Measurements from ENCODE around the gene AP3B2. TPM values are rescaled to one million over a fixed set of nuclear protein-coding genes. Genes with fewer than 3 reads are reported as not detected.

AP3B2 gene, protein sequence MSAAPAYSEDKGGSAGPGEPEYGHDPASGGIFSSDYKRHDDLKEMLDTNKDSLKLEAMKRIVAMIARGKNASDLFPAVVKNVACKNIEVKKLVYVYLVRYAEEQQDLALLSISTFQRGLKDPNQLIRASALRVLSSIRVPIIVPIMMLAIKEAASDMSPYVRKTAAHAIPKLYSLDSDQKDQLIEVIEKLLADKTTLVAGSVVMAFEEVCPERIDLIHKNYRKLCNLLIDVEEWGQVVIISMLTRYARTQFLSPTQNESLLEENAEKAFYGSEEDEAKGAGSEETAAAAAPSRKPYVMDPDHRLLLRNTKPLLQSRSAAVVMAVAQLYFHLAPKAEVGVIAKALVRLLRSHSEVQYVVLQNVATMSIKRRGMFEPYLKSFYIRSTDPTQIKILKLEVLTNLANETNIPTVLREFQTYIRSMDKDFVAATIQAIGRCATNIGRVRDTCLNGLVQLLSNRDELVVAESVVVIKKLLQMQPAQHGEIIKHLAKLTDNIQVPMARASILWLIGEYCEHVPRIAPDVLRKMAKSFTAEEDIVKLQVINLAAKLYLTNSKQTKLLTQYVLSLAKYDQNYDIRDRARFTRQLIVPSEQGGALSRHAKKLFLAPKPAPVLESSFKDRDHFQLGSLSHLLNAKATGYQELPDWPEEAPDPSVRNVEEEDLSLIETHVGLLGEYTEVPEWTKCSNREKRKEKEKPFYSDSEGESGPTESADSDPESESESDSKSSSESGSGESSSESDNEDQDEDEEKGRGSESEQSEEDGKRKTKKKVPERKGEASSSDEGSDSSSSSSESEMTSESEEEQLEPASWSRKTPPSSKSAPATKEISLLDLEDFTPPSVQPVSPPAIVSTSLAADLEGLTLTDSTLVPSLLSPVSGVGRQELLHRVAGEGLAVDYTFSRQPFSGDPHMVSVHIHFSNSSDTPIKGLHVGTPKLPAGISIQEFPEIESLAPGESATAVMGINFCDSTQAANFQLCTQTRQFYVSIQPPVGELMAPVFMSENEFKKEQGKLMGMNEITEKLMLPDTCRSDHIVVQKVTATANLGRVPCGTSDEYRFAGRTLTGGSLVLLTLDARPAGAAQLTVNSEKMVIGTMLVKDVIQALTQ
- total RNA-seq: 1 to 10 TPM in 1 of 2 donors, under 1 TPM in 1; 0.41 to 1.5 TPM

DNA sequence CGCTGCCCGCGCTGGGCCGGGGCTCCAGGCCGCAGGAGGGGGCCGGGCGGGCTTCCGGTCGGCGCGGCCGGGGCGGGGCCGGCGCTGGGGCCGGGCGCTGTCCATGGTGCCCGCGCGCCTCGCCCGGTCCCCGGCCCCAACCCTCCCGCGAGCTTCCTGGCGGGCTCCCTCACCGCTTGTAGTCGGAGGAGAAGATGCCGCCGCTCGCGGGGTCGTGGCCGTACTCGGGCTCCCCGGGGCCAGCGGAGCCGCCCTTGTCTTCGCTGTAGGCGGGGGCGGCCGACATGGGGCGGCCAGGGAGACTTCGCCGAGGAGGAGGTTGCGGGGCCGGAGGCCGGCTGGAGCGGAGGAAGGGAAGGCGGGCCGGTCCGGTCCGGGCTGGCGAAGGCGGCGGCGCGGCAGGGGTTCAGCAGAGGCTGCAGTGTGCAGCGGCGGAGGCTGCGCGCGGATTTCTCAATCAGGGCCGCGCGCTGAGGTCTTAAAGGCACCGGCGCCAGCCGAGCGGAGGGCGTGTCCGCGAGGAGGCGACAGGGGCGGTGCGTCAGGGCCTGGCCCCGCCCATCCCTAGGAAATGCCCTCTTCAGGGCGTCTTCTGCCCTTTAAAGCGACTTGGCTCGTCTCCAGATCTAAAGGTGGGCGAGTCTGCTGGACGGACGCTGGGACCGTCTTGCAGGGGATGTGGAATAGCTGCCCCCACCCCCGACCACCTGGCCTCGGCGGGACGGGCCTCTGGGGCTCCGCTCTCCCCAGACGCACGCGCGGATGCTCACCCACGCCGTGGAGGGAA lies at the start of gene AP3B2:
Gene AP3B2 (minus strand): TSS at position 455 of the 787 bp plus-strand sequence. CDS start 169 bp downstream, at position 286.
- no peak within 1 kb of the TSS for H3K4me3 Mint-ChIP-seq
- H3K9me3 Mint-ChIP-seq: no peaks in the 10 kb centered on the region
- no peaks in the 10 kb centered on the region for H3K4me1 Mint-ChIP-seq
- no peaks in the 10 kb centered on the region for H3K36me3 Mint-ChIP-seq (ENCODE audit: low read depth)
- H3K27me3 Mint-ChIP-seq: peaks cover 11% of the 10 kb centered on the region
- no peak within 1 kb of the TSS for H3K27ac Mint-ChIP-seq
- peak; percentile 96 for ATAC-seq (replicated peaks)

DNA sequence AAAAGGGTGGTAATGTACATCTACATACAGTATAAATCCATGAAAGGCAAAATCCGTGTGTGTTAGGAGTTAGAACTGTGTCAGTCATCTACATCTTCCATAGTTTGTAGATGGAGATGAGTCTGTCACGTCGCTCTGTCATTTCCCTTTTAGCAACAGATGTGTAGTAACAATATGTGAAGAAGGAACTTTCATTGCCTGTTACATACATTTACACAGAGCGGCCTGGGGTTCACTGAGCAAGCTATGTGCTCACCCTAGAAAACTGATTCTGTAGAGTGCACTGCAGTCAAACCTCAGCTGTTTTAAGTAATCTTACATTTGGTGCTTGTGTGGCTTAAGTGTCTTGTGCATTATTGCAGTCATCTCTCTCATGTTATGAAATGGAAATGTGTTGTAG lies 41.6 kb upstream of the AP3B2 start:
- Mint-ChIP-seq H3K9me3 (no peaks in the 10 kb centered on the region), H3K36me3 (ENCODE audit: low read depth) (peaks cover 64% of the 10 kb centered on the region), H3K4me1 (peaks cover 37% of the 10 kb centered on the region), H3K27me3 (no peaks in the 10 kb centered on the region), H3K4me3 (peak overlapping the region; percentile 96), H3K27ac (peak overlapping the region; percentile 95)
- ATAC-seq (replicated peaks): no peak

DNA sequence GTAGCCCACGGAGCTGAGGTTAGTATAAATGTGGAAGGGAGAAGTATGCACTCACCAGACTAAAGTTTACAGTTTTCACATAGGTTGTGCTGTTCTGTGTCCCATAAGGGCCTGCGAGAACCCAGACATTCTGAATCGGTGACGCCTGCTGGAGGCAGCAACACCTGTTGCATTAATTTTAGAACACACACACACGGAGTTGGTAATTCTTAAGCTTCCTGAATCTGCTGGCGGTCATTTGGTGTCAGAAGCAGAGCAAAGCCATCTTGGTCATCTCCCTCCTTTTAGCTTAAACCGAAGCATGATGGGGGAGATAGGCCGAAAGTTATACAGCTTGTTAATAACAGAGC lies 41.1 kb upstream of the AP3B2 start:
- no peaks in the 10 kb centered on the region for H3K9me3 Mint-ChIP-seq
- H3K4me3 Mint-ChIP-seq: peak overlapping the region; percentile 96
- H3K36me3 Mint-ChIP-seq (ENCODE audit: low read depth): peaks cover 59% of the 10 kb centered on the region
- peak; percentile 27 for ATAC-seq (replicated peaks)
- H3K27me3 Mint-ChIP-seq: no peaks in the 10 kb centered on the region
- peak overlapping the region; percentile 95 for H3K27ac Mint-ChIP-seq
- H3K4me1 Mint-ChIP-seq: peaks cover 33% of the 10 kb centered on the region

DNA sequence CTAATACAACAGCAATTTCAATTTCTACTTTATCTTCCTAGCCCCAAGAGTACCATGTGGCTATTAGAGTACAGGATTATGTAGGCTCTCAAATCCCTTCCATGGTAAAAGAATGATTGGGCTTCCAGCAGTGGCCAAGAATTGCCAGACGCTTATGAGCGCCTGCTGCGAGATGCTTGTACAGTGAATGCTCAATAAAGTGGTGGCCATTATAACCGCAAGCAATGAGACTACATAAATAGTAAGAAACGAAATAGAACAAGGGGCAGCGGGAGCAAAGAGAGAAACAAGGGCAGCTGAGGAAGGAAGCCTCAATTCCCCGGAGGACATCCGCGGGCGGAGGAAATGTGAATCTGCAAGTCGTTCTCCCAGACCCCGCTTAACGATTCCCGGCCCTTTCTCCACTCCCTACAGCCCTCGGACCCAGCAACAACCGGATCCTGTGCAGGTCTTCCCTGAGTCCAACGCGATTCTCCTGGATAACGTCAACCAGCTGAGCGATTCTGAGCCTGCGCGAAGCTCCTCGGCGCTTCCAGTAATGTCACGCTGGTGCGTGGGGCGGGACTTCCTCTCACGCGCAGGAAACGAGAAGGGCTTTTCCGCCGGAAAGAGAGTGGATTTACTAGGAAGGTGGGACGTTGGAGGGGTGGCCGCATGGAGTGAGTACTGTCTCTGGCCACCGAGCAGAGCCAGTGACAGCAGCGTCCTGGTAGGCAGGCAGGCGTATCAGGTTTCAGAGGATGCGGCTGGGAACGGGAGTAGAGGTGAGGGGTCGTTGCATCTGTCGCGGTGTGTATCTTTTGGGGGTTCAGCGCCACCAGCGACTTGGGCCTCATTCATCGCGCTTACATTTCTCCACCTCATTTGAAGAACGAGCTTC lies 40.5 kb upstream of the AP3B2 start:
- Mint-ChIP-seq H3K27me3 (no peaks in the 10 kb centered on the region), H3K27ac (peak overlapping the region; percentile 95), H3K4me3 (peak overlapping the region; percentile 96), H3K4me1 (peaks cover 33% of the 10 kb centered on the region), H3K36me3 (ENCODE audit: low read depth) (peaks cover 53% of the 10 kb centered on the region), H3K9me3 (no peaks in the 10 kb centered on the region)
- peak; percentile 98 for ATAC-seq (replicated peaks)

DNA sequence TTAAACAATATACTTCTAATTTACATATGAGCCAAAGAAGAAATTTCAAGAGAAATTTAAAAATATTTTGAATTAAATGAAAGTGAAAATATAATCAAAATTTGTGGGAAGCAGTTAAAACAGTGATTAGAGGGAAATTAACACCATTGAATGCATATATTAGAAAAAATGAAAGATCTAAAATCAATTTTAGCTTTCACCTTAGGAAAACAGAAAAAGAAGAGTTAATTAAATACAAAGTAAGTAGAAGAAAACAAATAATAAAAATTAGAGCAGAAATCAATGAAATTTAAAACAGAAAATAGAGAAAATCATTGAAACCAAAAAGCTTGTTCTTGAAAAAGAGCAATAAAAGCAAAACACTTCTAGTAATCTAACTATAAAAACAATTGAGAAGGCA lies 38.6 kb upstream of the AP3B2 start:
- H3K27ac Mint-ChIP-seq: no peak overlapping the region
- H3K9me3 Mint-ChIP-seq: no peaks in the 10 kb centered on the region
- ATAC-seq (replicated peaks): no peak
- peaks cover 34% of the 10 kb centered on the region for H3K36me3 Mint-ChIP-seq (ENCODE audit: low read depth)
- H3K4me1 Mint-ChIP-seq: peaks cover 28% of the 10 kb centered on the region
- H3K4me3 Mint-ChIP-seq: peak overlapping the region; percentile 96
- H3K27me3 Mint-ChIP-seq: no peaks in the 10 kb centered on the region

DNA sequence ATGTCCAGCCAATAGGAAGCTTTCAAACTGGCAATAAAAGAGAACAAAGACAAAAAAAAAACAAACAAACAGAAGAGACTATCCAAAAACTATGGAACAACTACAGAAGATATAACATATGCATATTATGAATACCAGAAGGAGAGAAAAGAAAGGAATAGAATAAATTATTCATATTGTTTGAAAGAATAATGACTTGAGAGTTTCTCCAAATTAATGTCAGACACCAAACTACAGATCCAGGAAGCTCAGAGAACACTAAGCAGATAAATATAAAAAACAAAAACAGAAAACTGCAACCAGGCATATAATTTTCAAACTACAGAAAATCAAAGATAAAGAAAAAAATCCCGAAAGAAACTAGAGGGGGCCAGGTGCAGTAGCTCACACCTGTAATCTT lies 34.1 kb upstream of the AP3B2 start:
- Mint-ChIP-seq H3K9me3 (no peaks in the 10 kb centered on the region), H3K4me3 (no peak overlapping the region), H3K4me1 (no peaks in the 10 kb centered on the region), H3K36me3 (ENCODE audit: low read depth) (no peaks in the 10 kb centered on the region), H3K27me3 (no peaks in the 10 kb centered on the region), H3K27ac (no peak overlapping the region)
- ATAC-seq (replicated peaks): no peak

DNA sequence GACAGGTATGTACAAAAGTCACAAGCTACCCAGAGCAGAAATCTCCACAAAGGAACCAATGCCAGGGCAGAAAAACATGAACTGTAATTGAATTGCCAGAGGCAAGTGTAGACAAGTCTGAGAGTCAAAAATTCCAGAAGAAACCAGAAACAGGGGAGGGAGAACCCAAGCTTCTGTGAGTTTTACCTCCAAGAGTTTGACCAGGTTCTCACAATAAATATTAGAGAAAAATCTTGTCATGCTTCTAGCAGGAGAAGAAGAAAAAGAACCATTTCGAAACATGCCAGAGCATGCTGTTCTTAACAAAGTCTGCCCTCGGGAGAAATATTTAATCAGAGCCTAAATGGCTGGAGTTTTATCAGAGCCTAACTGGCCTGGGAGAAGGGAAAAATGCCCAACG lies 32.5 kb upstream of the AP3B2 start:
- Mint-ChIP-seq H3K36me3 (ENCODE audit: low read depth) (peaks cover 13% of the 10 kb centered on the region), H3K27ac (no peak overlapping the region), H3K4me1 (no peaks in the 10 kb centered on the region), H3K4me3 (no peak overlapping the region), H3K27me3 (no peaks in the 10 kb centered on the region), H3K9me3 (no peaks in the 10 kb centered on the region)
- no peak for ATAC-seq (replicated peaks)

DNA sequence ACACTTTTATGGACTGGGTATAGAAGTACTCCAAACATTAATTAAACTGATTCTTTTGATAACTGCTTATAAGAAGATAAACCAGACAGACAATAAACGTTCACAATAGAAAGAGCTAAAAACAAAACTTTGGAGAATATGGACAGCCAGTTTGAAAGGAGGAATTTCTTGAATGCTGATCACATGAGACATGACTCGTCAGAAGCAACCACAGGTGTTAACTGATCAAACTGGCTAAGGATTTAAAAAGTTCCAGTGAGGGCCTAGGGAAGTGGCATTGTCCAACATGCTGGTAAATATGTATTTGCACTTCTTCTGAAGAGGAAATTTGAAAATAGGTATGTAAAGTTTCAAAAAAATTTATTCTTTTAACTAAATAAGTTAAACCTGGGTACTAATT lies 29.4 kb upstream of the AP3B2 start:
- no peak for ATAC-seq (replicated peaks)
- Mint-ChIP-seq H3K27me3 (no peaks in the 10 kb centered on the region), H3K27ac (no peak overlapping the region), H3K36me3 (ENCODE audit: low read depth) (peaks cover 34% of the 10 kb centered on the region), H3K9me3 (no peaks in the 10 kb centered on the region), H3K4me1 (no peaks in the 10 kb centered on the region), H3K4me3 (no peak overlapping the region)

DNA sequence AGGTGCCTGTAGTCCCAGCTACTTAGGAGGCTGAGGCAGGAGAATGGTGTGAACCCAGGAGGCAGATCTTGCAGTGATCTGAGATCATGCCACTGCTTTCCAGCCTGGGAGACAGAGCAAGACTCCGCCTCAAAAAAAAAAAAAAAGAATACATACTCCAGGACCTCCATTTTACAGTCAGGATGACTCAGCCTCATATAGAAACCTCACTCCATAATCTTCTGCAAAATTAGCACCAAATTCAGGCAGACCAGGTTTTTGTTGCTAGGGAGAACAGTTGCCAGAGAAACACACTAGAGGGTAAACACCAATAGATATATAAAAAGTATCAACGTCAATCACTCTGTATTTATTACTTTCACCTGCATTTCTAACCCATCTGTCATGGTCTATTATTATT lies 28.3 kb upstream of the AP3B2 start:
- Mint-ChIP-seq H3K27me3 (no peaks in the 10 kb centered on the region), H3K4me1 (no peaks in the 10 kb centered on the region), H3K9me3 (no peaks in the 10 kb centered on the region), H3K27ac (no peak overlapping the region), H3K4me3 (no peak overlapping the region), H3K36me3 (ENCODE audit: low read depth) (peaks cover 45% of the 10 kb centered on the region)
- ATAC-seq (replicated peaks): no peak

DNA sequence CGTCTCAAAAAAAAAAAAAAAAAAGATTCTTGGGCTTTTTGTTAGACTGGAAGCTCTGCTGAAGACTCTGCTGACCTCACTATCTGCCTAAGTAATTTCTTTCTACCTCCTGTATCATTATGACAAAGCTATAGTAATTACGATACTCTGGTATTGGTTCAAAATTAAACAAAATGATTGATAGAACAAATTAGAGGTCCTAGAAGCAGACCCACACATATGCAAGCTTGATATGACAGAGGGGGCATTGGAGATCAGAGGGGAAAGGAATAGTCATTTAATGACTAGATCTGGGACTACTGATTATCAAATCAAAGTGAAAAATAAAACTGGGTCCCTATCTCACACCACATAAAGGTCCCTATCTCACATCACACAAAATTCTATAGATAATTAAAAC lies 21.9 kb upstream of the AP3B2 start:
- no peak overlapping the region for H3K27ac Mint-ChIP-seq
- peak; percentile 47 for ATAC-seq (replicated peaks)
- H3K4me1 Mint-ChIP-seq: no peaks in the 10 kb centered on the region
- H3K4me3 Mint-ChIP-seq: no peak overlapping the region
- H3K27me3 Mint-ChIP-seq: no peaks in the 10 kb centered on the region
- H3K9me3 Mint-ChIP-seq: no peaks in the 10 kb centered on the region
- H3K36me3 Mint-ChIP-seq (ENCODE audit: low read depth): peaks cover 37% of the 10 kb centered on the region

DNA sequence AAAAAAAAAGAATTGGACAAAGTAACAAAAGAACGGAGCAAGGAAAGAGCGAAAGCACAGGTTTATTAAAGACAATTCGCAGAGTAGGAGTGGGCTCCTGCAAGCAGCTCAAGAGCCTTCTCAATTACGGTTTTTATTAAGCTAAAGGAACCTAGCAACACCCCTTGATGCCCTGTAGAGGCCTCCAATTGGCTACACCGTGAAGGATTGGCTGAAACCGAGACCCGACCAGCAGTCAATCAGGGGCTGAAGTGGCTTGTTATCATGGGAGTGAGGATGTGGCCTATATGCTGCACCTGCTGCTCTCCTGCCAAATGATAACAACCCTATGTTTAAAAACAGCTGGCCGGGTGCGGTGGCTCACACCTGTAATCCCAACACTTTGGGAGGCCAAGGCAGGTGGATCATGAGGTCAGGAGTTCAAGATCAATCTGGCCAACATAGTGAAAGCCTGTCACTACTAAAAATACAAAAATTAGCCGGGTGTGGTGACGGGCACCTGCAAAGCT lies 20.4 kb upstream of the AP3B2 start:
- H3K27me3 Mint-ChIP-seq: peaks cover 3% of the 10 kb centered on the region
- no peaks in the 10 kb centered on the region for H3K4me1 Mint-ChIP-seq
- no peak for ATAC-seq (replicated peaks)
- no peak overlapping the region for H3K4me3 Mint-ChIP-seq
- H3K9me3 Mint-ChIP-seq: no peaks in the 10 kb centered on the region
- H3K27ac Mint-ChIP-seq: no peak overlapping the region
- H3K36me3 Mint-ChIP-seq (ENCODE audit: low read depth): peaks cover 24% of the 10 kb centered on the region

DNA sequence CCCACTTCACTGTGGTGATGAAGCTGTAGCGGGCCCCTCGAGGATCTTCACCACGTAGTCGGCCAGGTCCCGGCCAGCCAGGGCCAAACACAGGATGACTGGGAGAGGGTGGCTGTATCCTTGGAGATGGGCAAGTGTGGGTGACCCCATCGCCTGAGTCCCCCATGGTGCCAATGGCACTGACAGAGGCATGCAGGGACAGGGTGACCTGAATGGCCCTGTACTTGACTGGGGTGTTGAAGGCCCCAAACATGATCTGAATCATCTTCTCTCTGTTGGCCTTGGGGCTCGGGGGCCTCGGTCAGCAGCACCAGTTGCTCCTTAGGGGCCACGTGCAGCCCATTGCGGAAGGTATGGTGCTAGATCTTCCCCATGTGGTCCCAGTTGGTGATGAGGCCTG lies 17.1 kb upstream of the AP3B2 start:
- Mint-ChIP-seq H3K4me3 (no peak overlapping the region), H3K36me3 (ENCODE audit: low read depth) (no peaks in the 10 kb centered on the region), H3K4me1 (no peaks in the 10 kb centered on the region), H3K27ac (no peak overlapping the region), H3K9me3 (no peaks in the 10 kb centered on the region), H3K27me3 (peaks cover 8% of the 10 kb centered on the region)
- ATAC-seq (replicated peaks): no peak

DNA sequence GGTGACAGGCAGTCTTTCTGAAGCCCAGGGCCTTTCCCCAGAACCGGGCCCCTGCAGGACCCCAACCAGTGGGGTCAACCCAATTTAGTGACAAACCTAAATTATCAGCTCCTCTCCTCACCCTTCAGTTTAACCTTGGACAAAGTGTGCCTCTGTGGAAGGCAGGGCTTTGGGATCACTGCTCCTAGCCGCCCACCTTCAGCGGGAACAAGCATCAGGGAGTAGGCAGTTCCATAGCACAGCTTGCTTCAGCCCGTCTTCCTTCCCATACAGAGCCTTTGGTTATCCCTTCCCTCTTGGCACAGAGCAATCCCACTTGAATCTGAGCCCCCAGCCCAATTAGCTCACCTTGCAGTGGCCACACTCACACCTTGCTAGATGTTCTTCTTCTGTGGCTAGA lies 5.3 kb upstream of the AP3B2 start:
- no peaks in the 10 kb centered on the region for H3K4me1 Mint-ChIP-seq
- no peak for ATAC-seq (replicated peaks)
- H3K27me3 Mint-ChIP-seq: peaks cover 17% of the 10 kb centered on the region
- H3K9me3 Mint-ChIP-seq: no peaks in the 10 kb centered on the region
- H3K36me3 Mint-ChIP-seq (ENCODE audit: low read depth): no peaks in the 10 kb centered on the region
- H3K4me3 Mint-ChIP-seq: no peak overlapping the region
- H3K27ac Mint-ChIP-seq: no peak overlapping the region
